Retinal pigment epithelial cell (primary cell): ENCODE results near the gene P2RY4.
A peak's percentile ranks its signal among the peaks of the same experiment; 100 is the strongest.
"Not testable (repeated sequence)": the region's sequence is repeated elsewhere in the genome, so short reads cannot be mapped to it uniquely, and the experiment has no call there.

ENCODE experiments used
- DNase-seq: peaks from one replicate; pipeline ENCODE4 v3.0.0-alpha.2; 2010; ENCODE audit warnings: low read depth
- H3K4me3 ChIP-seq: 2 replicates; pipeline ENCODE4 v1.5.1; 2011; ENCODE audit warnings: mild to moderate bottlenecking, low read length, control low read depth, moderate library complexity
- CTCF ChIP-seq: conservative IDR thresholded peaks from 2 replicates; pipeline ENCODE4 v1.5.1; 2011; ENCODE audit warnings: low read depth, low read length, control low read depth, inconsistent platforms

P2RY4 gene

DNA sequence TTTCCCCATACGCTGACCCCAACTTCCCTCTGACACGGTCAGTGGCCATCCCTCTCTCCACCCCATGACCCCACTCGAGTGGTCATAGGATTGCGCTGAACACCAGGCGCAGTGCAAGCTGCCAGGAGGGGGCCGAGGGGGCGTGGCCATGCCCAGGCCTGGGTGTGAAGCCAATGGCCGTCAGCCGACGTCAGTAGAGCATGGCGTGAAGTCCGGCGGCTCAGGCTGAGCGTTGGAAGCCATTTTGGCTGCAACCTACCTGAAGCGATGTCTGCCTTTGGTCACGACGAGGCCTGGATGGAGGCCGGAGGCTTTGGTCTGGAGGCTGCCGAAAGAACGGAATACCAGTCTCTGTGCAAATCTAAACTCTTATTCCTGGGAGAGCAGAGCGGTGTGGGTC, 21.9 kb upstream of the P2RY4 start, which contains the start of gene RAB41:
Gene RAB41 (plus strand): TSS at position 222 of the 400 bp plus-strand sequence. CDS start 46 bp downstream, at position 268.
- TF ChIP-seq CTCF = no peak
- no peak for DNase-seq
- H3K4me3 ChIP-seq = no peak within 1 kb of the TSS

DNA sequence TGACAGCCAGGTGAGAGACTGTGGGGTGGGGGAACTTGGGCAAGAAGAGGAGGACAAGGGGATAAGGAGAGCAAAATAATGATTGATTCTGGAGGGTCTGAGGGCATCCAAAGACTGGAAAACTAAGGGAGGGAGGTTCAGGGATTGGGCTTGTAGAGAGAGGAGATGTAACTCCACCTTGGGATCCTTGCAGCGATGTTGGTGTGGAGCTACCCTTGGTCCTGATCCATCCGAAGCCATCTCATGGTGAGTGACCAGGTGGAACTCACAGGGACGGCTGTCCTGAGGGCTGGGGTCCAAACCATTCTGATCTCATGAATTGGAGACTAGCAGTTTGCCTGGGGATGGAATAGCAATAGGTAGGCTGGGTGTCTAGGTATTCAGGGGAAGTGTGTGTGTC, 20.6 kb upstream of the P2RY4 start:
- no peak for TF ChIP-seq CTCF
- DNase-seq = no peak

GRCh38 chrX:70279081-70279480, 19.1 kb upstream of the P2RY4 start:
- TF ChIP-seq CTCF = no peak
- no peak overlapping the region for H3K4me3 ChIP-seq
- no peak for DNase-seq

More for the DNA sequence above, 20.6 kb upstream of the P2RY4 start:
- no peak overlapping the region for H3K4me3 ChIP-seq

GRCh38 chrX:70274029-70274428, 14.0 kb upstream of the P2RY4 start:
- not testable (repeated sequence) for H3K4me3 ChIP-seq, DNase-seq

GRCh38 chrX:70268034-70268433, 8.0 kb upstream of the P2RY4 start, which contains the start of gene ARR3:
ARR3 (plus strand) TSS chrX:70268334; CDS start chrX:70269386, 1,052 bp downstream.
- TF ChIP-seq CTCF = no peak
- H3K4me3 ChIP-seq = no peak within 1 kb of the TSS
- DNase-seq = no peak

- DNase-seq = no peak
- H3K4me3 ChIP-seq = no peak overlapping the region
- no peak for TF ChIP-seq CTCF
Measured at GRCh38 chrX:70264784-70265183, 4.8 kb upstream of the P2RY4 start.

DNA sequence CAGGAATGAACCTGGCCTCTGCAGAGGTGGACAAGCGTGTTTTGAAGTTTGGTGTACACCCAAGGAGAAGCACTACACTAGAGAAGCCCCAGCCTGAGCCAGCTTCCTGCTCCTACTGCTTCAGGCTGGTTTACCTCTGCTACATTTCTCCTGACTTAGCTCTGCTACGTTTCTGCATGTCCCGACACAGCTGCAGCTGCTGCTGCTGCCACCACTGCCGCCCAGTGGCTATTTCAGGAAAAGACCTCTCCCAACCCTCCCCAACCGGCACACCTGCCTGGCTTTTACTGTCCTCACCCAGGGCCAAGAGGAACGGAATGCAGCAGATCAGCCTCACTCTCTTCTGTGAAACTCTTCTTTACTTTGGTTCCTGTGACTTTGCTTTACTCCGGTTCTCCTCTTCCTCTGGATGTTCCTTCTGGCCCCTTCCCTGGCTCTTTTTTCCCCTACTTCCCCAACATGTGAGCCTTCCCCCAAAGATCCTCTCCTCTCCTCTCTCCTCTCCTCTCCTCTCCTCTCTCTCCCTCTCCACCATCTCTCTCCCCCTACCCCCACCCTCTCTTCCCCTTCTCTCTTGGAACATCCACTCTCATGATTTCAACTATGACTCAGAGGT, 3.1 kb upstream of the P2RY4 start:
- no peak for DNase-seq
- TF ChIP-seq CTCF = peak; percentile 65
- H3K4me3 ChIP-seq = no peak overlapping the region
